ENCODE results near the gene BEND3. TPM values are rescaled to one million over a fixed set of nuclear protein-coding genes. Genes with fewer than 3 reads are reported as not detected.

The BEND3 gene
- total and polyA plus RNA-seq, 2 experiments from 2014 or later: 9.2 to 33.7 TPM

GRCh38 chr6:107128175-107128574 is 12.9 kb upstream of the BEND3 start:
- H2AFZ ChIP-seq: no peak overlapping the region
- H3K4me1 ChIP-seq (ENCODE audit: insufficient read depth): no peaks in the 10 kb centered on the region; the same call in 1 of the 2 replicates
- H3K27me3 ChIP-seq (ENCODE audit: insufficient read depth): no peaks in the 10 kb centered on the region
- Mint-ChIP-seq H3K27ac (no peak overlapping the region), H3K36me3 (ENCODE audit: low read depth) (no peaks in the 10 kb centered on the region), H3K27me3 (ENCODE audit: insufficient read depth, low read depth, poor library complexity) (peaks cover 3% of the 10 kb centered on the region), H3K4me1 (peaks cover 22% of the 10 kb centered on the region), H3K4me3 (no peak overlapping the region), H3K9me3 (no peaks in the 10 kb centered on the region)
- no peak overlapping the region for H3K4me2 ChIP-seq
- ATAC-seq: no peak
- no peak for DNase-seq (ENCODE audit: low spot score)
- H3K79me2 ChIP-seq (replicated peaks; ENCODE audit: insufficient read depth): no peaks in the 10 kb centered on the region
- H3K4me3 ChIP-seq: no peak overlapping the region
- TF ChIP-seq, protein P1, sequence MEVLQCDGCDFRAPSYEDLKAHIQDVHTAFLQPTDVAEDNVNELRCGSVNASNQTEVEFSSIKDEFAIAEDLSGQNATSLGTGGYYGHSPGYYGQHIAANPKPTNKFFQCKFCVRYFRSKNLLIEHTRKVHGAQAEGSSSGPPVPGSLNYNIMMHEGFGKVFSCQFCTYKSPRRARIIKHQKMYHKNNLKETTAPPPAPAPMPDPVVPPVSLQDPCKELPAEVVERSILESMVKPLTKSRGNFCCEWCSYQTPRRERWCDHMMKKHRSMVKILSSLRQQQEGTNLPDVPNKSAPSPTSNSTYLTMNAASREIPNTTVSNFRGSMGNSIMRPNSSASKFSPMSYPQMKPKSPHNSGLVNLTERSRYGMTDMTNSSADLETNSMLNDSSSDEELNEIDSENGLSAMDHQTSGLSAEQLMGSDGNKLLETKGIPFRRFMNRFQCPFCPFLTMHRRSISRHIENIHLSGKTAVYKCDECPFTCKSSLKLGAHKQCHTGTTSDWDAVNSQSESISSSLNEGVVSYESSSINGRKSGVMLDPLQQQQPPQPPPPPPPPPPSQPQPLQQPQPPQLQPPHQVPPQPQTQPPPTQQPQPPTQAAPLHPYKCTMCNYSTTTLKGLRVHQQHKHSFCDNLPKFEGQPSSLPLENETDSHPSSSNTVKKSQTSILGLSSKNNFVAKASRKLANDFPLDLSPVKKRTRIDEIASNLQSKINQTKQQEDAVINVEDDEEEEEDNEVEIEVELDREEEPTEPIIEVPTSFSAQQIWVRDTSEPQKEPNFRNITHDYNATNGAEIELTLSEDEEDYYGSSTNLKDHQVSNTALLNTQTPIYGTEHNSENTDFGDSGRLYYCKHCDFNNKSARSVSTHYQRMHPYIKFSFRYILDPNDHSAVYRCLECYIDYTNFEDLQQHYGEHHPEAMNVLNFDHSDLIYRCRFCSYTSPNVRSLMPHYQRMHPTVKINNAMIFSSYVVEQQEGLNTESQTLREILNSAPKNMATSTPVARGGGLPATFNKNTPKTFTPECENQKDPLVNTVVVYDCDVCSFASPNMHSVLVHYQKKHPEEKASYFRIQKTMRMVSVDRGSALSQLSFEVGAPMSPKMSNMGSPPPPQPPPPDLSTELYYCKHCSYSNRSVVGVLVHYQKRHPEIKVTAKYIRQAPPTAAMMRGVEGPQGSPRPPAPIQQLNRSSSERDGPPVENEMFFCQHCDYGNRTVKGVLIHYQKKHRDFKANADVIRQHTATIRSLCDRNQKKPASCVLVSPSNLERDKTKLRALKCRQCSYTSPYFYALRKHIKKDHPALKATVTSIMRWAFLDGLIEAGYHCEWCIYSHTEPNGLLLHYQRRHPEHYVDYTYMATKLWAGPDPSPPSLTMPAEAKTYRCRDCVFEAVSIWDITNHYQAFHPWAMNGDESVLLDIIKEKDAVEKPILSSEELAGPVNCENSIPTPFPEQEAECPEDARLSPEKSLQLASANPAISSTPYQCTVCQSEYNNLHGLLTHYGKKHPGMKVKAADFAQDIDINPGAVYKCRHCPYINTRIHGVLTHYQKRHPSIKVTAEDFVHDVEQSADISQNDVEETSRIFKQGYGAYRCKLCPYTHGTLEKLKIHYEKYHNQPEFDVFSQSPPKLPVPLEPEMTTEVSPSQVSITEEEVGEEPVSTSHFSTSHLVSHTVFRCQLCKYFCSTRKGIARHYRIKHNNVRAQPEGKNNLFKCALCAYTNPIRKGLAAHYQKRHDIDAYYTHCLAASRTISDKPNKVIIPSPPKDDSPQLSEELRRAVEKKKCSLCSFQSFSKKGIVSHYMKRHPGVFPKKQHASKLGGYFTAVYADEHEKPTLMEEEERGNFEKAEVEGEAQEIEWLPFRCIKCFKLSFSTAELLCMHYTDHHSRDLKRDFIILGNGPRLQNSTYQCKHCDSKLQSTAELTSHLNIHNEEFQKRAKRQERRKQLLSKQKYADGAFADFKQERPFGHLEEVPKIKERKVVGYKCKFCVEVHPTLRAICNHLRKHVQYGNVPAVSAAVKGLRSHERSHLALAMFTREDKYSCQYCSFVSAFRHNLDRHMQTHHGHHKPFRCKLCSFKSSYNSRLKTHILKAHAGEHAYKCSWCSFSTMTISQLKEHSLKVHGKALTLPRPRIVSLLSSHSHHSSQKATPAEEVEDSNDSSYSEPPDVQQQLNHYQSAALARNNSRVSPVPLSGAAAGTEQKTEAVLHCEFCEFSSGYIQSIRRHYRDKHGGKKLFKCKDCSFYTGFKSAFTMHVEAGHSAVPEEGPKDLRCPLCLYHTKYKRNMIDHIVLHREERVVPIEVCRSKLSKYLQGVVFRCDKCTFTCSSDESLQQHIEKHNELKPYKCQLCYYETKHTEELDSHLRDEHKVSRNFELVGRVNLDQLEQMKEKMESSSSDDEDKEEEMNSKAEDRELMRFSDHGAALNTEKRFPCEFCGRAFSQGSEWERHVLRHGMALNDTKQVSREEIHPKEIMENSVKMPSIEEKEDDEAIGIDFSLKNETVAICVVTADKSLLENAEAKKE (CRISPR knock-in tag; IDR thresholded peaks at IDR 0.05): no peak
- TF ChIP-seq ETS1 (IDR thresholded peaks at IDR 0.05) (no peak), NANOG (IDR thresholded peaks at IDR 0.05; ENCODE audit: borderline replicate concordance) (no peak)
- H3K36me3 ChIP-seq (ENCODE audit: insufficient read depth): no peaks in the 10 kb centered on the region
- no peaks in the 10 kb centered on the region for H3K9me2 ChIP-seq (ENCODE audit: insufficient read depth)
- no peaks in the 10 kb centered on the region for H3F3A ChIP-seq (replicated peaks; ENCODE audit: low read depth)
- no peak overlapping the region for H3K27ac ChIP-seq (ENCODE audit: low read depth)
- H4K20me1 ChIP-seq (replicated peaks; ENCODE audit: insufficient read depth): no peaks in the 10 kb centered on the region

DNA sequence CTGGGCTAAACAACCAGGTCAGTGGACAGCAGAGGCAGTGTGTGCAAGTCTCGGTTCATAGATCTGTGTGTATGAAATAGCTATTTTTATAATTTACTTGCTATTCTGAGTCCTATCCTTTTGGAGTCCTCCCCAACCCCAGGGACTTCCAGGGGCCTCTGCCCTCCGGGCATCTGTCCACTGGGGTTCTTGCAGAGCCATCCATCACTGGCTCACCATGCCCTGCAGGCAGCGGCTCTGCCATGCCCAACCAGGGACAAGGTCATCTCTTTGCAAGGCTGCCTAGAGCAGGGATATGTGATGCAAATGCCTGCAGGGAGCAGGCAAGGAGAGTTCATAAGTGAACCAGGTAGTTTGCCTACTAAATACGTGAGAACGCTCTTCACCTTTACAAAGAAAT is 10.5 kb upstream of the BEND3 start:
- Histone ChIP-seq H3K27me3 (ENCODE audit: insufficient read depth) (no peaks in the 10 kb centered on the region), H2AFZ (no peak overlapping the region), H4K20me1 (replicated peaks; ENCODE audit: insufficient read depth) (no peaks in the 10 kb centered on the region), H3F3A (replicated peaks; ENCODE audit: low read depth) (no peaks in the 10 kb centered on the region), H3K4me2 (no peak overlapping the region), H3K79me2 (replicated peaks; ENCODE audit: insufficient read depth) (no peaks in the 10 kb centered on the region), H3K27ac (ENCODE audit: low read depth) (no peak overlapping the region), H3K9me2 (ENCODE audit: insufficient read depth) (no peaks in the 10 kb centered on the region), H3K4me1 (ENCODE audit: insufficient read depth) (no peaks in the 10 kb centered on the region; the same call in 1 of the 2 replicates), H3K36me3 (ENCODE audit: insufficient read depth) (no peaks in the 10 kb centered on the region), H3K4me3 (no peak overlapping the region)
- no peak for ATAC-seq
- Mint-ChIP-seq H3K27me3 (ENCODE audit: insufficient read depth, low read depth, poor library complexity) (peaks cover 3% of the 10 kb centered on the region), H3K36me3 (ENCODE audit: low read depth) (no peaks in the 10 kb centered on the region), H3K4me3 (no peak overlapping the region), H3K27ac (no peak overlapping the region), H3K9me3 (no peaks in the 10 kb centered on the region), H3K4me1 (peaks cover 33% of the 10 kb centered on the region)
- DNase-seq (ENCODE audit: low spot score): no peak
- TF ChIP-seq, protein P1 (CRISPR knock-in tag; IDR thresholded peaks at IDR 0.05): no peak
- TF ChIP-seq ZNF114 (CRISPR knock-in tag; IDR thresholded peaks at IDR 0.05): no peak

Data from GM23338 (cell line).